Measurements from ENCODE around the gene PCK1. TPM values are rescaled to one million over a fixed set of nuclear protein-coding genes. Genes with fewer than 3 reads are reported as not detected.

PCK1 gene
- total and polyA plus RNA-seq, 2 of the 13 experiments (the other 11 are each of a cell fraction or from before 2014, with no cell fraction given) = 6.5 to 12.6 TPM

- TF ChIP-seq ZNF501 (CRISPR knock-in tag; IDR thresholded peaks at IDR 0.05) = peak; percentile 96
- peak; percentile 51 for TF ChIP-seq MAFF (IDR thresholded peaks at IDR 0.05; ENCODE audit: low read depth, low read length)
- TF ChIP-seq ADNP (CRISPR knock-in tag; IDR thresholded peaks at IDR 0.05) = no peak; the same call in 1 of the 2 replicates
- TF ChIP-seq DNMT3B (CRISPR knock-in tag; conservative IDR thresholded peaks at IDR 0.05) = peak; percentile 77; the same call in 1 of the 2 replicates
- peak; percentile 45; the same call in 1 of the 2 replicates for TF ChIP-seq KDM4B (CRISPR knock-in tag; IDR thresholded peaks at IDR 0.05)
- peak; percentile 94 for TF ChIP-seq SOX5 (CRISPR knock-in tag; IDR thresholded peaks at IDR 0.05; ENCODE audit: borderline replicate concordance)
- TF ChIP-seq SNRNP70 (IDR thresholded peaks at IDR 0.05; ENCODE audit: low read depth, low read length) = no peak
- peak; percentile 90 for TF ChIP-seq JUND (CRISPR knock-in tag; IDR thresholded peaks at IDR 0.05)
- no peak for TF ChIP-seq SMAD1 (CRISPR knock-in tag; IDR thresholded peaks at IDR 0.05; ENCODE audit: borderline replicate concordance, low read depth)
- no peak for TF ChIP-seq SNAPC5 (CRISPR knock-in tag; IDR thresholded peaks at IDR 0.05; ENCODE audit: borderline replicate concordance)
- TF ChIP-seq NFE2 (CRISPR knock-in tag; IDR thresholded peaks at IDR 0.05) = no peak
- TF ChIP-seq ZNF607 (CRISPR knock-in tag; IDR thresholded peaks at IDR 0.05; ENCODE audit: borderline replicate concordance) = peak; percentile 94
- peak; percentile 66; the same call in 1 of the 2 replicates for TF ChIP-seq YEATS2 (CRISPR knock-in tag; IDR thresholded peaks at IDR 0.05; ENCODE audit: borderline replicate concordance)
- TF ChIP-seq STAG1 (CRISPR knock-in tag; IDR thresholded peaks at IDR 0.05) = peak; percentile 7
- no peak for TF ChIP-seq ZNF740 (CRISPR knock-in tag; IDR thresholded peaks at IDR 0.05)
- TF ChIP-seq RBM22 (optimal IDR thresholded peaks at IDR 0.05; ENCODE audit: low read length) = no peak
- peak; percentile 53; the same call in 1 of the 2 replicates for TF ChIP-seq POLR2G (IDR thresholded peaks at IDR 0.05; ENCODE audit: low read depth, low read length)
- peak; percentile 97 for TF ChIP-seq ZNF280D (CRISPR knock-in tag; IDR thresholded peaks at IDR 0.05)
- no peak for TF ChIP-seq HOXD1 (CRISPR knock-in tag; IDR thresholded peaks at IDR 0.05)
- no peak for TF ChIP-seq PTBP1 (IDR thresholded peaks at IDR 0.05; ENCODE audit: low read depth, low read length, poor library complexity, severe bottlenecking)
- TF ChIP-seq MYNN (CRISPR knock-in tag; IDR thresholded peaks at IDR 0.05; ENCODE audit: low read depth) = no peak
- TF ChIP-seq ZIK1 (CRISPR knock-in tag; IDR thresholded peaks at IDR 0.05; ENCODE audit: borderline replicate concordance, low read depth) = no peak
- TF ChIP-seq ZNF333 (CRISPR knock-in tag; IDR thresholded peaks at IDR 0.05; ENCODE audit: borderline replicate concordance) = no peak; the same call in 1 of the 2 replicates
- TF ChIP-seq ZNF572 (CRISPR knock-in tag; IDR thresholded peaks at IDR 0.05) = peak; percentile 96; the same call in 1 of the 2 replicates
- no peak for TF ChIP-seq ZKSCAN5 (CRISPR knock-in tag; IDR thresholded peaks at IDR 0.05)
- no peak for TF ChIP-seq ZNF678 (CRISPR knock-in tag; IDR thresholded peaks at IDR 0.05)
- TF ChIP-seq HHEX (CRISPR knock-in tag; IDR thresholded peaks at IDR 0.05) = peak; percentile 86
- peak; percentile 78 for TF ChIP-seq ZNF24 (IDR thresholded peaks at IDR 0.05)
- TF ChIP-seq ARID2 (CRISPR knock-in tag; IDR thresholded peaks at IDR 0.05; ENCODE audit: borderline replicate concordance) = 0 out of 2 replicates have a peak, but pooled peaks have one; percentile 13
These were observed at the start of gene PCK1 (continued) for GRCh38 chr20:57560554-57561355.
